ENCODE measurements around the gene SLC39A7.
A peak's percentile ranks its signal among the peaks of the same experiment; 100 is the strongest.

SLC39A7 gene

GRCh38 chr6:33237741-33238140 is 37.1 kb downstream of the SLC39A7 start:
- Histone ChIP-seq H4K91ac (ENCODE audit: low read length) (no peak overlapping the region), H2AK5ac (ENCODE audit: low read length, severe bottlenecking) (no peak overlapping the region), H3K27me3 (ENCODE audit: control insufficient read depth in 1 of 2, insufficient read depth in 1 of 2, low read length in 2 of 2) (peaks cover 48% of the 10 kb centered on the region in 2 experiments), H3K14ac (ENCODE audit: low read length in 2 of 2) (no peak overlapping the region), H3K9me3 (ENCODE audit: control insufficient read depth, low read length) (no peaks in the 10 kb centered on the region), H3K79me1 (replicated peaks; ENCODE audit: low read length, poor library complexity, severe bottlenecking) (no peaks in the 10 kb centered on the region), H2AFZ (ENCODE audit: low read depth, low read length) (no peak overlapping the region), H3K4me2 (ENCODE audit: low read length, poor library complexity, severe bottlenecking) (no peak overlapping the region), H3K4ac (ENCODE audit: low read depth in 1 of 2, low read length in 2 of 2) (no peak overlapping the region), H2BK120ac (ENCODE audit: low read depth, low read length) (no peak overlapping the region), H3K36me3 (ENCODE audit: control insufficient read depth in 1 of 2, insufficient read depth in 2 of 2, low read depth in 1 of 2, low read length in 2 of 2) (no peaks in the 10 kb centered on the region), H3K4me3 (ENCODE audit: insufficient read depth in 1 of 2, low read depth in 1 of 2, low read length in 2 of 2) (no peak overlapping the region), H3K27ac (ENCODE audit: low read length, poor library complexity, severe bottlenecking) (no peak overlapping the region), H2BK12ac (ENCODE audit: low read length in 2 of 2) (no peak overlapping the region), H3K23ac (ENCODE audit: low read length in 2 of 2) (no peak overlapping the region), H2BK5ac (ENCODE audit: low read depth, low read length, poor library complexity, severe bottlenecking) (no peak overlapping the region), H2BK15ac (ENCODE audit: low read depth, poor library complexity, severe bottlenecking) (no peak overlapping the region), H3K4me1 (ENCODE audit: control insufficient read depth, insufficient read depth, low read depth, low read length) (no peaks in the 10 kb centered on the region), H4K8ac (ENCODE audit: low read length) (no peak overlapping the region), H3K18ac (ENCODE audit: low read depth in 1 of 2, low read length in 2 of 2) (no peak overlapping the region), H3K9ac (ENCODE audit: low read length) (no peak overlapping the region)
- WGBS, result 58% methylated on average over 2 of the region's 2 CpGs
- DNase-seq, result no peak

GRCh38 chr6:33241968-33242367 is 41.3 kb downstream of the SLC39A7 start:
- DNase-seq, result no peak
- no peak overlapping the region for H3K9ac ChIP-seq (ENCODE audit: low read length)
- H3K9me3 ChIP-seq (ENCODE audit: control insufficient read depth, low read length), result no peaks in the 10 kb centered on the region
- no peak overlapping the region for H2BK5ac ChIP-seq (ENCODE audit: low read depth, low read length, poor library complexity, severe bottlenecking)
- no peak overlapping the region for H2AFZ ChIP-seq (ENCODE audit: low read depth, low read length)
- no peak overlapping the region for H2BK120ac ChIP-seq (ENCODE audit: low read depth, low read length)
- H3K23ac ChIP-seq (ENCODE audit: low read length in 2 of 2), result no peak overlapping the region
- no peak overlapping the region for H3K14ac ChIP-seq (ENCODE audit: low read length in 2 of 2)
- no peaks in the 10 kb centered on the region for H3K36me3 ChIP-seq (ENCODE audit: control insufficient read depth in 1 of 2, insufficient read depth in 2 of 2, low read depth in 1 of 2, low read length in 2 of 2)
- peaks cover 20 to 28% of the 10 kb centered on the region in 2 experiments for H3K27me3 ChIP-seq (ENCODE audit: control insufficient read depth in 1 of 2, insufficient read depth in 1 of 2, low read length in 2 of 2)
- H2BK12ac ChIP-seq (ENCODE audit: low read length in 2 of 2), result no peak overlapping the region
- H3K27ac ChIP-seq (ENCODE audit: low read length, poor library complexity, severe bottlenecking), result no peak overlapping the region
- H3K4me3 ChIP-seq (ENCODE audit: insufficient read depth in 1 of 2, low read depth in 1 of 2, low read length in 2 of 2), result no peak overlapping the region
- no peak overlapping the region for H2AK5ac ChIP-seq (ENCODE audit: low read length, severe bottlenecking)
- no peak overlapping the region for H2BK15ac ChIP-seq (ENCODE audit: low read depth, poor library complexity, severe bottlenecking)
- H3K18ac ChIP-seq (ENCODE audit: low read depth in 1 of 2, low read length in 2 of 2), result no peak overlapping the region
- H3K79me1 ChIP-seq (replicated peaks; ENCODE audit: low read length, poor library complexity, severe bottlenecking), result no peaks in the 10 kb centered on the region
- H3K4ac ChIP-seq (ENCODE audit: low read depth in 1 of 2, low read length in 2 of 2), result no peak overlapping the region
- no peaks in the 10 kb centered on the region for H3K4me1 ChIP-seq (ENCODE audit: control insufficient read depth, insufficient read depth, low read depth, low read length)
- WGBS, result 67% methylated on average over 2 of the region's 3 CpGs
- H4K91ac ChIP-seq (ENCODE audit: low read length), result no peak overlapping the region
- H3K4me2 ChIP-seq (ENCODE audit: low read length, poor library complexity, severe bottlenecking), result no peak overlapping the region
- H4K8ac ChIP-seq (ENCODE audit: low read length), result no peak overlapping the region

- Histone ChIP-seq H3K18ac (ENCODE audit: low read depth in 1 of 2, low read length in 2 of 2) (no peak overlapping the region), H3K36me3 (ENCODE audit: control insufficient read depth in 1 of 2, insufficient read depth in 2 of 2, low read depth in 1 of 2, low read length in 2 of 2) (no peaks in the 10 kb centered on the region), H2BK120ac (ENCODE audit: low read depth, low read length) (no peak overlapping the region), H3K14ac (ENCODE audit: low read length in 2 of 2) (no peak overlapping the region), H4K8ac (ENCODE audit: low read length) (no peak overlapping the region), H3K27me3 (ENCODE audit: control insufficient read depth in 1 of 2, insufficient read depth in 1 of 2, low read length in 2 of 2) (peaks cover 20 to 21% of the 10 kb centered on the region in 2 experiments), H3K27ac (ENCODE audit: low read length, poor library complexity, severe bottlenecking) (no peak overlapping the region), H3K23ac (ENCODE audit: low read length in 2 of 2) (no peak overlapping the region), H3K9ac (ENCODE audit: low read length) (no peak overlapping the region), H2AK5ac (ENCODE audit: low read length, severe bottlenecking) (no peak overlapping the region), H4K91ac (ENCODE audit: low read length) (no peak overlapping the region), H3K79me1 (replicated peaks; ENCODE audit: low read length, poor library complexity, severe bottlenecking) (no peaks in the 10 kb centered on the region), H2AFZ (ENCODE audit: low read depth, low read length) (no peak overlapping the region), H3K4ac (ENCODE audit: low read depth in 1 of 2, low read length in 2 of 2) (no peak overlapping the region), H2BK12ac (ENCODE audit: low read length in 2 of 2) (no peak overlapping the region), H3K4me1 (ENCODE audit: control insufficient read depth, insufficient read depth, low read depth, low read length) (peaks cover under 1% of the 10 kb centered on the region), H3K9me3 (ENCODE audit: control insufficient read depth, low read length) (no peaks in the 10 kb centered on the region), H3K4me3 (ENCODE audit: insufficient read depth in 1 of 2, low read depth in 1 of 2, low read length in 2 of 2) (no peak overlapping the region), H2BK5ac (ENCODE audit: low read depth, low read length, poor library complexity, severe bottlenecking) (no peak overlapping the region), H3K4me2 (ENCODE audit: low read length, poor library complexity, severe bottlenecking) (no peak overlapping the region), H2BK15ac (ENCODE audit: low read depth, poor library complexity, severe bottlenecking) (no peak overlapping the region)
- DNase-seq, result no peak
- WGBS, result 60% methylated on average over 1 of the region's 1 CpG
These were observed 42.8 kb downstream of the SLC39A7 start for GRCh38 chr6:33243476-33243875.

- H3K4me3 ChIP-seq (ENCODE audit: insufficient read depth in 1 of 2, low read depth in 1 of 2, low read length in 2 of 2), result peak overlapping the region; percentile 61 to 72
- peak overlapping the region; percentile 14 for H4K91ac ChIP-seq (ENCODE audit: low read length)
- H2BK120ac ChIP-seq (ENCODE audit: low read depth, low read length), result peak overlapping the region; percentile 74
- H2BK5ac ChIP-seq (ENCODE audit: low read depth, low read length, poor library complexity, severe bottlenecking), result no peak overlapping the region
- peak overlapping the region; percentile 95 for H3K4me2 ChIP-seq (ENCODE audit: low read length, poor library complexity, severe bottlenecking)
- DNase-seq, result peak; percentile 89
- H3K9me3 ChIP-seq (ENCODE audit: control insufficient read depth, low read length), result no peaks in the 10 kb centered on the region
- H3K27me3 ChIP-seq (ENCODE audit: control insufficient read depth in 1 of 2, insufficient read depth in 1 of 2, low read length in 2 of 2), result peaks cover 0 to 5% of the 10 kb centered on the region in 2 experiments
- peak overlapping the region; percentile 33 to 68 for H2BK12ac ChIP-seq (ENCODE audit: low read length in 2 of 2)
- no peak overlapping the region for H3K23ac ChIP-seq (ENCODE audit: low read length in 2 of 2)
- peaks cover 14% of the 10 kb centered on the region for H3K4me1 ChIP-seq (ENCODE audit: control insufficient read depth, insufficient read depth, low read depth, low read length)
- H4K8ac ChIP-seq (ENCODE audit: low read length), result peak overlapping the region; percentile 74
- H2AFZ ChIP-seq (ENCODE audit: low read depth, low read length), result peak overlapping the region; percentile 73
- H3K27ac ChIP-seq (ENCODE audit: low read length, poor library complexity, severe bottlenecking), result peak overlapping the region; percentile 66
- H3K9ac ChIP-seq (ENCODE audit: low read length), result peak overlapping the region; percentile 88
- peak overlapping the region; percentile 4 for H2BK15ac ChIP-seq (ENCODE audit: low read depth, poor library complexity, severe bottlenecking)
- H3K36me3 ChIP-seq (ENCODE audit: control insufficient read depth in 1 of 2, insufficient read depth in 2 of 2, low read depth in 1 of 2, low read length in 2 of 2), result peaks cover 9 to 14% of the 10 kb centered on the region in 2 experiments
- 6% methylated on average over 28 of the region's 28 CpGs for WGBS
- no peak overlapping the region for H3K14ac ChIP-seq (ENCODE audit: low read length in 2 of 2)
- peak overlapping the region; percentile 27 to 87 for H3K4ac ChIP-seq (ENCODE audit: low read depth in 1 of 2, low read length in 2 of 2)
- peaks cover 12% of the 10 kb centered on the region for H3K79me1 ChIP-seq (replicated peaks; ENCODE audit: low read length, poor library complexity, severe bottlenecking)
- H3K18ac ChIP-seq (ENCODE audit: low read depth in 1 of 2, low read length in 2 of 2), result peak overlapping the region; percentile 79 to 93
- H2AK5ac ChIP-seq (ENCODE audit: low read length, severe bottlenecking), result no peak overlapping the region
These were observed 47.4 kb downstream of the SLC39A7 start for GRCh38 chr6:33247977-33248642.
